MCF 10A (cell line): ENCODE results near the gene SYF2. TPM values are rescaled to one million over a fixed set of nuclear protein-coding genes. Genes with fewer than 3 reads are reported as not detected.

Experiments
- BruUV-seq: library from RNA; stranded (reverse); fragments of 400-500 nt; replicated peaks from 2 replicates; lab custom pipeline; 2021; lab: Mats Ljungman, UMichigan
- CTCF ChIA-PET: fragments of 300-600 bp; sonication (Branson Sonifier 250); formaldehyde crosslinking; extraction: SDS; loops from one replicate; lab custom pipeline; 2021; ENCODE audit warnings: antibody characterized with exemption, inconsistent platforms; lab: Yijun Ruan, JAX
- POLR2A ChIA-PET: fragments of 300-600, 350-650 bp; sonication (Branson Sonifier 250); formaldehyde crosslinking; extraction: SDS; loops from one replicate; lab custom pipeline; 2020; ENCODE audit warnings: antibody characterized with exemption, inconsistent platforms; lab: Yijun Ruan, JAX
- DNase-seq: peaks from one replicate; pipeline ENCODE4 v3.0.0-alpha.2; 2018; ENCODE audit not compliant: unreplicated experiment
- H3K27ac Mint-ChIP-seq: one replicate; pipeline ENCODE4 v1.8.0; 2022; ENCODE audit warnings: mild to moderate bottlenecking, low read depth, mixed read lengths; ENCODE audit not compliant: unreplicated experiment
- H3K27me3 Mint-ChIP-seq: one replicate; pipeline ENCODE4 v1.8.0; 2022; ENCODE audit warnings: mixed read lengths; ENCODE audit not compliant: insufficient read depth, unreplicated experiment
- H3K36me3 Mint-ChIP-seq: one replicate; pipeline ENCODE4 v1.8.0; 2022; ENCODE audit warnings: mild to moderate bottlenecking, moderate library complexity, mixed read lengths; ENCODE audit not compliant: insufficient read depth, unreplicated experiment
- H3K4me1 Mint-ChIP-seq: one replicate; pipeline ENCODE4 v1.8.0; 2022; ENCODE audit warnings: mixed read lengths; ENCODE audit not compliant: insufficient read depth, unreplicated experiment
- H3K4me3 Mint-ChIP-seq: one replicate; pipeline ENCODE4 v1.8.0; 2022; ENCODE audit warnings: mild to moderate bottlenecking, moderate library complexity, mixed read lengths; ENCODE audit not compliant: unreplicated experiment
- H3K9me3 Mint-ChIP-seq: one replicate; pipeline ENCODE4 v1.8.0; 2022; ENCODE audit warnings: mixed read lengths; ENCODE audit not compliant: unreplicated experiment
- CTCF ChIP-seq: fragments of 200-600 bp; IDR thresholded peaks from one replicate; pipeline ENCODE4 v1.8.0; 2022; ENCODE audit warnings: antibody characterized with exemption, mild to moderate bottlenecking; ENCODE audit not compliant: unreplicated experiment
- intact Hi-C: fragments of 100-400 bp; cut with micrococcal nuclease; formaldehyde crosslinking; loops from 2 replicates; pipeline ENCODE4 v1.14.1; 2022
- total RNA-seq: library from RNA; stranded (reverse); gene quantifications from 2 replicates; pipeline ENCODE4 v1.2.3, GENCODE V29; 2022

Gene SYF2
- total RNA-seq, 1 experiment from 2014 or later: 43.0 TPM

- Mint-ChIP-seq H3K36me3 (no peaks in the 10 kb centered on the region), H3K27ac (no peak overlapping the region), H3K27me3 (peaks cover 11% of the 10 kb centered on the region), H3K9me3 (no peaks in the 10 kb centered on the region), H3K4me3 (no peak overlapping the region), H3K4me1 (no peaks in the 10 kb centered on the region)
- POLR2A ChIA-PET: no interaction called here
- DNase-seq: no peak
- TF ChIP-seq CTCF: no peak
- no TSS peak for BruUV-seq
- CTCF ChIA-PET: interaction anchor here (1.5 kb wide), 1 partner anchor 8 kb away, joined by 7 read pairs; no protein-coding TSS in a partner anchor
- intact Hi-C loops: no loop called here
These were observed 19.6 kb downstream of the SYF2 start for GRCh38 chr1:25212725-25213124.

DNA sequence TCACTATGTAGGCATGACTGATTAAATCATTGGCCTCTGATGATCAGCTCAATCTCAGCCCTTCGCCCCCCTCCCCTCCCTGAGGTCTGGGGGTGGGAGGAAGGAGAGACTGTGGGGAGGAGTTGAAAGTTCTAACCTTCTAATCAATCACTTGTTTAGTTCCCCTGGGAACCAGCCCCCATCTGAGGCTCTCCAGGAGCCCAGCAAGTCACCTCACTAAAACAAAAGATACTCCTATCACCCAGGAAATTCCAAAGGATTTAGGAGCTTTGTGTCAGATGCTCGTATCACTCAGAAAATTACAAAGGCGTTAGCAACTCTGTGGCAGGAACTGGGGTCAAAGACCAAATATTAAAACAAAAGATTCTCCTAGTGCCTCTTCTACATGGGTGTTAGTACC, 21.6 kb downstream of the SYF2 start:
- BruUV-seq: no TSS peak
- Mint-ChIP-seq H3K4me1 (no peaks in the 10 kb centered on the region), H3K9me3 (no peaks in the 10 kb centered on the region), H3K27me3 (peaks cover 11% of the 10 kb centered on the region), H3K4me3 (no peak overlapping the region), H3K27ac (no peak overlapping the region), H3K36me3 (no peaks in the 10 kb centered on the region)
- intact Hi-C loops: no loop called here
- TF ChIP-seq CTCF: no peak
- DNase-seq: no peak
- ChIA-PET CTCF (no interaction called here), POLR2A (interaction anchor here (1.1 kb wide), 1 partner anchor 12 kb away, joined by 3 read pairs; no protein-coding TSS in a partner anchor)

DNA sequence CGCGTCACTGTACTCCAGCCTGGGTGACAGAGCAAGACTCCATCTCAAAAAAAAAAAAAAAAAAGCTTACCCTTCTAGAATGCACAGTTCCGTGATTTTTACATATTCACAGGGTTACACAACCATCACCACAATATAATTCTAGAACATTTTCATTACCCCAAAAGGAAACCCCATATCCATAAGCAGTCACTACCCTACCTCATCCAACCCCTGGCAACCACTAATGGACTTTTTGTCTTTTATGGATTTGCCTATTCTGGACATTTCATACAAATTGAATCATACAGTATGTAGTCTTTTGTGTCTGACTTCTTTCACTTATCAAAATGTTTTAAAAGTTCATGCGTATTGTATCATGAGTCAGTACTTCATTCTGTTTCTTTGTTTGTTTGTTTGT, 22.8 kb downstream of the SYF2 start:
- DNase-seq: no peak
- Mint-ChIP-seq H3K36me3 (no peaks in the 10 kb centered on the region), H3K4me1 (no peaks in the 10 kb centered on the region), H3K27ac (no peak overlapping the region), H3K9me3 (no peaks in the 10 kb centered on the region), H3K27me3 (peaks cover 11% of the 10 kb centered on the region), H3K4me3 (no peak overlapping the region)
- TF ChIP-seq CTCF: no peak
- intact Hi-C loops: no loop called here
- CTCF ChIA-PET: no interaction called here
- POLR2A ChIA-PET: interaction anchor here (0.7 kb wide), 1 partner anchor 498 kb away, joined by 3 read pairs; no protein-coding TSS in a partner anchor
- BruUV-seq: no TSS peak

DNA sequence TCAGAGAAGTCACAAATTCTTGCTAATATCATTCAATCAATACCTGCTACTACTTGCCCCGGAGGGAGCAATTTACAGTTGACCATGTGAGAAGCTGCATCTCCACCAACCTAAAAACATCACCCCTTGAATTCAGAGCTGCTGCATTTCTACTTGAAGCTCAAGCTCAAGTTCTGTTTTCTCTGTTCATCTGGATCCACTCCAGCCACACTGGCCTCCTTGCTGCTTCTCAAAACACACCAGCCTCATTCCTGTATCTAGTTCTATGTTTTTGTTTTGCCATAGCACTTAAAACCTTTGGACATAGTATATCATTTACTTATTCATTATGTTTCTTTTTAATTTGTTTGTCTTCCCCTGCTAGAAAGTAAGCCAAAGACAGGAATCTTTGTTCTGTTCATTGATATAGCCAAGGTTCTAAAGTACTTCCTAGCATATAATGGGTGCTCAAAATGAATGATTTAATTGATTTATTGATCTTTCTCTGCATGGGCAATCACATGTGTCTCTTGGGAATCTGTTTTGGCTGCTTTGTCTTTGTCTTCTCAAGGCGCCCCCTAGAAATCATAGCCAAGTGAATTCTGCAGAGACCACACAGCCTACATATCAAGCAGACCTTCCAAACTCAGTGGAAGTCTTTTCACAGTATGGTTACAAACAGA, 23.6 kb downstream of the SYF2 start:
- intact Hi-C loops: no loop called here
- Mint-ChIP-seq H3K4me1 (no peaks in the 10 kb centered on the region), H3K9me3 (no peaks in the 10 kb centered on the region), H3K4me3 (no peak overlapping the region), H3K36me3 (no peaks in the 10 kb centered on the region), H3K27ac (no peak overlapping the region), H3K27me3 (peaks cover 11% of the 10 kb centered on the region)
- DNase-seq: no peak
- ChIA-PET CTCF (interaction anchor here (0.7 kb wide), 1 partner anchor 290 kb away, joined by 3 read pairs; no protein-coding TSS in a partner anchor), POLR2A (no interaction called here)
- no TSS peak for BruUV-seq
- TF ChIP-seq CTCF: no peak
